ENCODE results near the gene TNRC6C. TPM values are rescaled to one million over a fixed set of nuclear protein-coding genes. Genes with fewer than 3 reads are reported as not detected.

Gene TNRC6C
- total and polyA plus RNA-seq, 5 donors from 2014 or later = 2.3 to 77.1 (median 3.0) TPM

DNA sequence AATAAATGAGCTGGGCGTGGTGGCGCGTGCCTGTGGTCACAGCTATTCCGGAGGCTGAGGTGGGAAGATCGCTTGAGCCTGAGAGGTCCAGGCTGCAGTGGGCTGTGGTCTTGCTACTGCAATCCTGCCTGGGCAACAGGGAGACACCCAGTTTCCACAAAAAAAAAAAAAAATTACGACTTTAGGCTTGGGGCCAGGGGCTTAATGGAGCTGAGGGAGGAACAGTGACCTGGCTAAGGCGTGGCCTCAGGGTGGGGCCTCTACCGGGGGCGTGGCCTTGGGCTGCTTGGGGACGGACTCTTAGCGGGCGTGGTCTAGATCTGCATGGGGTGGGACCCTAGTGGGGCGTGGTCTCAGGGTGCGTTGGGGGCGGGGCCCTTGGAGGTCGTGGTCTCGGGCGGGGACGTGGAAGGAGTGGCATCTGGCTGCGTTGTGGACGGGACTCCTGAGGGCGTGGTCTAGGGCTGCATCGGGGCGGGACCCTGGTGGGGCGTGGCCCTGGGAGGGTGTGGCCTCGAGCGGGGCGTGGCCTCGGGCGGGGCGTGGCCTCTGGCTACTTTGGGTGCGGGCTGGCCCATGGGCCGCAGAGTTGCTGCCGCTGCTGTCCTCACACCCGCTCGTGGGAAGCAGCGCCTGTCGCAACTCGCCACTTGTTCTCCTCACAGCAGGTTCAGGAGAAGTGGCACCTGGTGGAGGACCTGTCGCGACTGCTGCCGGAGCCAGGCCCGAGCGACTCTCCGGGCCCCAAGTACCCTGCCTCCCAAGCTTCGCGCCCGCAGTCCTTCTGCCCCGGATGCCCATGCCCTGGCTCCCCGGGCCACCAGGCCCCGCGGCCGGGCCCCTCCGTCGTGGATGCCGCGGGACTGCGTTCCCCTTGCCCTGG is 181.9 kb downstream of the TNRC6C start:
- ATAC-seq (ENCODE audit: low read depth in 2 of 2) (peak; percentile 81 to 87), DNase-seq (peak; percentile 92 to 94 (median 94))
- H3K9me3 ChIP-seq (ENCODE audit: control insufficient read depth in 2 of 2, low read length in 2 of 2) = no peaks in the 10 kb centered on the region
- H3K27ac Mint-ChIP-seq = peak overlapping the region; percentile 51 to 92 (median 66)
- H3K4me1 Mint-ChIP-seq = peaks cover 0 to 75% (median 23%) of the 10 kb centered on the region in 4 donors
- H3K4me3 ChIP-seq (ENCODE audit: low read depth, low read length) = no peak overlapping the region
- H3K4me1 ChIP-seq (ENCODE audit: control insufficient read depth, insufficient read depth, low read length, poor library complexity, severe bottlenecking) = peaks cover 61% of the 10 kb centered on the region
- peak overlapping the region; percentile 65 for H3K27ac ChIP-seq (ENCODE audit: insufficient read depth, low read length, poor library complexity, severe bottlenecking)
- H3K4me3 Mint-ChIP-seq = peak overlapping the region; percentile 40 to 82 (median 75)
- peaks cover 29% of the 10 kb centered on the region for H3K36me3 ChIP-seq (ENCODE audit: control insufficient read depth, insufficient read depth, low read length)
- no peaks in the 10 kb centered on the region for H3K9me3 Mint-ChIP-seq
- no peaks in the 10 kb centered on the region for H3K27me3 Mint-ChIP-seq
- H3K27me3 ChIP-seq (ENCODE audit: control insufficient read depth, insufficient read depth, low read length) = no peaks in the 10 kb centered on the region
- peaks cover 16% of the 10 kb centered on the region for H3K36me3 Mint-ChIP-seq

GRCh38 chr17:78141437-78142118 is 183.1 kb downstream of the TNRC6C start:
- Histone ChIP-seq H3K27me3 (ENCODE audit: control insufficient read depth, insufficient read depth, low read length) (no peaks in the 10 kb centered on the region), H3K36me3 (ENCODE audit: control insufficient read depth, insufficient read depth, low read length) (peaks cover 17% of the 10 kb centered on the region), H3K9me3 (ENCODE audit: control insufficient read depth in 2 of 2, low read length in 2 of 2) (no peaks in the 10 kb centered on the region), H3K27ac (ENCODE audit: insufficient read depth, low read length, poor library complexity, severe bottlenecking) (peak overlapping the region; percentile 14), H3K4me3 (ENCODE audit: low read depth, low read length) (no peak overlapping the region), H3K4me1 (ENCODE audit: control insufficient read depth, insufficient read depth, low read length, poor library complexity, severe bottlenecking) (peaks cover 51% of the 10 kb centered on the region)
- DNase-seq = no peak
- H3K9me3 Mint-ChIP-seq = no peaks in the 10 kb centered on the region
- no peak overlapping the region for H3K27ac Mint-ChIP-seq
- H3K4me3 Mint-ChIP-seq = no peak overlapping the region
- H3K36me3 Mint-ChIP-seq = peaks cover 9% of the 10 kb centered on the region
- ATAC-seq (ENCODE audit: low read depth in 2 of 2) = no peak
- peaks cover 0 to 63% (median 16%) of the 10 kb centered on the region in 4 donors for H3K4me1 Mint-ChIP-seq
- no peaks in the 10 kb centered on the region for H3K27me3 Mint-ChIP-seq

DNA sequence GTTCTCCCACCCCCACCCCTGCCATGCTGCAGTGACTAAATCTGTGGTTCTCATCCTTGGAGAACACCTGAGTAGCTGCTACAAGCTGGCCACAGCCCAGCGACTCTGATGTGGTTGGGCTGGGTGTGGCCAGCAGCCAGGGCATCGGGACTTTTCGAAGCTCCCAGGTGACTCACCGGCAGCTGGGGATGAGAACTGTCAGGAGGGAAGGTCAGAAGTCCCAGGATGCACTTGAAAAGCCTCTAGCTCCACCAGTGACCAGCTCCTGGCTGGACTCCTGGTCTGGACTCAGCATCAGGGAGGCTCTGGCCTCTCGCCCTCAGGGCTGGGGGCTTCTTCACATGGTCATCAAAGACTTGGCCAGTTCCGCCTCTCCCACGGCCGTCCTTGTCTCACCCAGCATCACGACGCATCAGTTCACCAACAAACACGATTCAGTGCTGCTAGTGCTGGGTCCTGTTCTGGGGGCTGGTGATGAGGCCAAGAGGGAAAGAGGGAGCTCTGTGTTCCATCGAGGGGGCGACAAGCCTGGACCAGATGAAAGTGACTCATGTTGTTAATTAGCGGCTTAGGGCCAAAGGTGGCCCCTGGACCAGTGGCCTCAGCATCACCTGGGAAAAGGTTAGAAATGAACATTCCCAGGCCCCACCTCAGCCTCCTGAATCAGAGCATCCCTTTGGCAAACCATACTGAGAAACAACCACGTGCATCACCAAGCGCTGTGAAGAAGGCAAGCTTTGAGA is 183.8 kb downstream of the TNRC6C start:
- no peak for ATAC-seq (ENCODE audit: low read depth in 2 of 2)
- Mint-ChIP-seq H3K36me3 (peaks cover 9% of the 10 kb centered on the region), H3K27ac (no peak overlapping the region), H3K4me3 (no peak overlapping the region), H3K27me3 (no peaks in the 10 kb centered on the region), H3K4me1 (peaks cover 0 to 59% (median 13%) of the 10 kb centered on the region in 4 donors), H3K9me3 (no peaks in the 10 kb centered on the region)
- no peak overlapping the region for H3K27ac ChIP-seq (ENCODE audit: insufficient read depth, low read length, poor library complexity, severe bottlenecking)
- no peak overlapping the region for H3K4me3 ChIP-seq (ENCODE audit: low read depth, low read length)
- no peak for DNase-seq
- H3K36me3 ChIP-seq (ENCODE audit: control insufficient read depth, insufficient read depth, low read length) = peaks cover 11% of the 10 kb centered on the region
- H3K27me3 ChIP-seq (ENCODE audit: control insufficient read depth, insufficient read depth, low read length) = no peaks in the 10 kb centered on the region
- peaks cover 48% of the 10 kb centered on the region for H3K4me1 ChIP-seq (ENCODE audit: control insufficient read depth, insufficient read depth, low read length, poor library complexity, severe bottlenecking)
- H3K9me3 ChIP-seq (ENCODE audit: control insufficient read depth in 2 of 2, low read length in 2 of 2) = no peaks in the 10 kb centered on the region

- DNase-seq (no peak), ATAC-seq (ENCODE audit: low read depth in 2 of 2) (no peak)
- Mint-ChIP-seq H3K27ac (peak overlapping the region in 1 of 3 donors; percentile 89), H3K9me3 (no peaks in the 10 kb centered on the region), H3K4me3 (no peak overlapping the region), H3K27me3 (peaks cover 4% of the 10 kb centered on the region), H3K36me3 (peaks cover 9% of the 10 kb centered on the region), H3K4me1 (peaks cover 0 to 57% (median 14%) of the 10 kb centered on the region in 4 donors)
- no peaks in the 10 kb centered on the region for H3K27me3 ChIP-seq (ENCODE audit: control insufficient read depth, insufficient read depth, low read length)
- H3K27ac ChIP-seq (ENCODE audit: insufficient read depth, low read length, poor library complexity, severe bottlenecking) = no peak overlapping the region
- H3K9me3 ChIP-seq (ENCODE audit: control insufficient read depth in 2 of 2, low read length in 2 of 2) = no peaks in the 10 kb centered on the region
- H3K4me3 ChIP-seq (ENCODE audit: low read depth, low read length) = no peak overlapping the region
- peaks cover 11% of the 10 kb centered on the region for H3K36me3 ChIP-seq (ENCODE audit: control insufficient read depth, insufficient read depth, low read length)
- H3K4me1 ChIP-seq (ENCODE audit: control insufficient read depth, insufficient read depth, low read length, poor library complexity, severe bottlenecking) = peaks cover 44% of the 10 kb centered on the region
Observed at GRCh38 chr17:78143214-78144146, 185.0 kb downstream of the TNRC6C start.

- no peaks in the 10 kb centered on the region for H3K9me3 Mint-ChIP-seq
- DNase-seq (no peak), ATAC-seq (ENCODE audit: low read depth in 2 of 2) (no peak)
- Histone ChIP-seq H3K27me3 (ENCODE audit: control insufficient read depth, insufficient read depth, low read length) (no peaks in the 10 kb centered on the region), H3K36me3 (ENCODE audit: control insufficient read depth, insufficient read depth, low read length) (peaks cover 11% of the 10 kb centered on the region), H3K27ac (ENCODE audit: insufficient read depth, low read length, poor library complexity, severe bottlenecking) (no peak overlapping the region), H3K4me3 (ENCODE audit: low read depth, low read length) (no peak overlapping the region), H3K9me3 (ENCODE audit: control insufficient read depth in 2 of 2, low read length in 2 of 2) (no peaks in the 10 kb centered on the region), H3K4me1 (ENCODE audit: control insufficient read depth, insufficient read depth, low read length, poor library complexity, severe bottlenecking) (peaks cover 43% of the 10 kb centered on the region)
- H3K36me3 Mint-ChIP-seq = peaks cover 9% of the 10 kb centered on the region
- no peak overlapping the region for H3K4me3 Mint-ChIP-seq
- peak overlapping the region in 1 of 3 donors; percentile 32 for H3K27ac Mint-ChIP-seq
- peaks cover 4% of the 10 kb centered on the region for H3K27me3 Mint-ChIP-seq
- peaks cover 0 to 54% (median 16%) of the 10 kb centered on the region in 4 donors for H3K4me1 Mint-ChIP-seq
Observed at GRCh38 chr17:78144147-78144719, 185.7 kb downstream of the TNRC6C start.

GRCh38 chr17:78144736-78145641 is 186.5 kb downstream of the TNRC6C start:
- Histone ChIP-seq H3K36me3 (ENCODE audit: control insufficient read depth, insufficient read depth, low read length) (peaks cover 11% of the 10 kb centered on the region), H3K4me3 (ENCODE audit: low read depth, low read length) (no peak overlapping the region), H3K27me3 (ENCODE audit: control insufficient read depth, insufficient read depth, low read length) (no peaks in the 10 kb centered on the region), H3K4me1 (ENCODE audit: control insufficient read depth, insufficient read depth, low read length, poor library complexity, severe bottlenecking) (peaks cover 40% of the 10 kb centered on the region), H3K27ac (ENCODE audit: insufficient read depth, low read length, poor library complexity, severe bottlenecking) (no peak overlapping the region), H3K9me3 (ENCODE audit: control insufficient read depth in 2 of 2, low read length in 2 of 2) (no peaks in the 10 kb centered on the region)
- H3K36me3 Mint-ChIP-seq = peaks cover 8% of the 10 kb centered on the region
- H3K4me1 Mint-ChIP-seq = peaks cover 0 to 50% (median 14%) of the 10 kb centered on the region in 4 donors
- no peak overlapping the region for H3K27ac Mint-ChIP-seq
- peaks cover 4% of the 10 kb centered on the region for H3K27me3 Mint-ChIP-seq
- no peak for DNase-seq
- no peak overlapping the region for H3K4me3 Mint-ChIP-seq
- H3K9me3 Mint-ChIP-seq = no peaks in the 10 kb centered on the region
- no peak for ATAC-seq (ENCODE audit: low read depth in 2 of 2)
